Stimulated activated CD4-positive, alpha-beta T cell treated with anti-CD3 and anti-CD28 coated beads, TNF-alpha, amount 100 ng/mL, for 4 hours (primary cell): Measurements from ENCODE around the gene PTPRN2.
"Not testable (repeated sequence)": the region's sequence is repeated elsewhere in the genome, so short reads cannot be mapped to it uniquely, and the experiment has no call there.

Experiments
- DNase-seq, 3 experiments: peaks; one replicate each; pipeline ENCODE4 v3.0.0-alpha.2; 2020; ENCODE audit warnings: low read depth in 3 of 3

Gene PTPRN2

DNA sequence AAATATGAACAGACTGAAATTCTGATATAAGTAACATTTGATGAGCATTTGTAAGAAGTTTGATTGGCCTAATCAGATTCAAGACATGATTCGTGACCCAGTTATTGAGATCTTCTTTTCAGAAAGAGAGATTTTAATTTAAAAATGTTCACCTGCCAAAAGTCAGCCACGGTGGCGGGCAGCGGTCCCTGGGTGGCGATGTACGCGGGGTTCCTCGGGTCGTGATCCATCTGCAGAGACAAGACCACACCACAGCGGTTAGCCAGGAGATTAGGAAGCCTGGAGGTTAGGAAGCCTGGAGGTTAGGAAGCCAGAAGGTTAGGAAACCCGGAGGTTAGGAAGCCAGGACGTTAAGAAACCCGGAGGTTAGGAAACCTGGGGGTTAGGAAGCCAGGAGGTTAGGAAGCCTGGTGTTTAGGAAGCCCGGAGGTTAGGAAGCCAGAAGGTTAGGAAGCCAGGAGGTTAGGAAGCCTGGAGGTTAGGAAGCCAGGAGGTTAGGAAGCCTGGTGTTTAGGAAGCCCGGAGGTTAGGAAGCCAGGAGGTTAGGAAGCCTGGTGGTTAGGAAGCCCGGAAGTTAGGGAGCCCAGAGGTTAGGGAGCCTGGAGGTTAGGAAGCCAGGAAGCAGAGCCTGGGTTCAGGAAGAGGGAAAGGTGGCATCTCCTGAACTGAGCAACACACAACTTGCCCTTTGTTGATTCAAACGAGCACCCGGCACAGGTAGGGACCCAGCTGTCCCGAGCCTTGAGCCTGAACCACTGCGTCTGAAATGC, 992.4 kb downstream of the PTPRN2 start:
- DNase-seq: no peak

DNA sequence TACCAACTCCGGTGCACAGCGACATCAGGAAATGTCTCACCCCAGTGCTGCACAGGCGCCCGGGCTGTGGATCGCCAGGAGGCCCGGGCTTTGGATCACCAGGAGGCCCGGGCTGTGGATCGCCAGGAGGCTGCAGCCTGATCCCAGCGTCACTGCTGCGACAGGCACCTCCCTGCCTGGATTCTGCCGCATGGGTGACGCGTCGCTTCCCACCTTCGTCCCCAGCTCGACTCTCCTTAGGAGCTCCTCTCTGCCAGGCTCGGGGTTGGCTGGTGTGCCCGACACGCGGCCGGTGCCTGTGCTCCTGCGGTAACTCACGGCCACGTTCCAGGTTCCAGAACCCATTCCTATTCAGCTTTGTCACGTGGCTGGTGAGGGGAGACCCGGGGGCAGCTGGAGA, 993.3 kb downstream of the PTPRN2 start:
- no peak for DNase-seq

DNA sequence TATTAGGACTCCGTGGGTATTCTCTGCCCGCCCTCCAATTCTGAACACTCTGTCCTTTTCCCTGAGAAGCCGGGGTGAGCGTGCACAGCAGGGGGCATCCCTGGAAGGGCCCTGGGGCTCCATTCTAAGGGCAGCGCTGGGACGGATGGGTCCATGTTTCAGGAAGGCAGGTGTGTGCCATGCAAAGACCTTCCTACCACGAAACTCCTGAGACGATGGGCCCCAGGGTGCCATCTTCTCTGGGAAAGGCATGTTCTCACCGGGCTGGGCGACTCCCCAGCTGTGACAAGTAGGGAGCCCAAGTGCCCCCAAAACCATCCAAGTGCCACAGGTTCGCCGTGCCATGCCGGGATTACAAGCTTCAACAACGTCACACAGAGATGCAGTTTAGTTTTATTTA, 994.1 kb downstream of the PTPRN2 start:
- no peak for DNase-seq

DNA sequence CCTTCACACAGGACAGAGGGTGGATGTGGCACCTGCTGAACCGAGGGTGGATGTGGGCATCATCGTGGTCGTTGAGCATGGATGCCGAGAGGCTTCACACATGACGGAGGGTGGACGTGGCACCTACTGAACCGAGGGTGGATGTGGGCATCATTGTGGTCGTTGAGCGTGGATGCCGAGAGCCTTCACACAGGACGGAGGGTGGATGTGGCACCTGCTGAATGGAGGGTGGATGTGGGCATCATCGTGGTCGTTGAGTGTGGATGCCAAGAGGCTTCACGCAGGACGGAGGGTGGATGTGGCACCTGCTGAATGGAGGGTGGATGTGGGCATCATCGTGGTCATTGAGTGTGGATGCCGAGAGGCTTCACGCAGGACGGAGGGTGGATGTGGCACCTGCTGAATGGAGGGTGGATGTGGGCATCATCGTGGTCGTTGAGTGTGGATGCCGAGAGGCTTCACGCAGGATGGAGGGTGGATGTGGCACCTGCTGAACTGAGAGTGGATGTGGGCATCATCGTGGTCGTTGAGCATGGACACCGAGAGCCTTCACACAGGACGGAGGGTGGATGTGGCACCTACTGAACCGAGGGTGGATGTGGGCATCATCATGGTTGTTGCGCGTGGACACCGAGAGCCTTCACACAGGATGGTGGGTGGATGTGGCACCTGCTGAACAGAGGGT, 994.8 kb downstream of the PTPRN2 start:
- DNase-seq: not testable (repeated sequence)

DNA sequence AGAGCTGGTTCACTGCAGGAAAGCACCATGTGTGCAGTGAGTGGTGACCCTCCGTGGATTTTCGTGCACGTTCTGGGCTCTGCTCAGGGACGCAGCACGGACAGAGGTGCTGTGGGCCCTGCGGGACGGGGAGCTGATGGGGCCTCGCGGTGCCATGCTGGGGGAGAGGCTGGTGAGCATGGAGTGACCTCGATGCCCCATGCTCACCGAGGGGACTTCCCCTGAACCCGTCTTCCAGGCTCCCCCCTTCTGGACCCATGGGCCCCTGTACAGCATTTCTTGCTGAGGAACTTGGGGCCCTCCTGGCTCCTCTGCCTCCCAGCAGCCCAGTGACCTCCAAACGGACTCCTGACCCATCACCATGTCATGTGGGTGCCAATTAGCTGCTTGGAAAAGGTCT, 997.1 kb downstream of the PTPRN2 start:
- DNase-seq: no peak

DNA sequence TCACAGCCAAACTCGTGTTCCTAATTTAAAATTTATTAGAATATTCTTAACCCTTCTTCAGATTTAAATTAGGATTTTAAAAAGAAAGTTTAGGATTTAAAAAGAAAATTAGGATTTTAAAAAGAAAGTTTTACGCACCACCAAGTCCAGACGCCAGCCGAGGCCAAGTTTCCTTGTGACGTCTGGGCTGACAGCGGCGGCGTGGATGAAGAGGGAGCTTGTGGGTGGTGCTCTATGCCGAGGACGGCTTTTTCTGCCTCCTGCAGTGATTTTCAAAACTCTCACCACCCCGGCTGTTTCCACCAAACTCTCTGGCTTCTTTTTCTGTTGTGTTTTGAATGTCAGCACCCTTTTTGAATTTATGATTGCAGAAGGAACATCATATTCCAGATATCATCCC, 997.9 kb downstream of the PTPRN2 start:
- DNase-seq: no peak

DNA sequence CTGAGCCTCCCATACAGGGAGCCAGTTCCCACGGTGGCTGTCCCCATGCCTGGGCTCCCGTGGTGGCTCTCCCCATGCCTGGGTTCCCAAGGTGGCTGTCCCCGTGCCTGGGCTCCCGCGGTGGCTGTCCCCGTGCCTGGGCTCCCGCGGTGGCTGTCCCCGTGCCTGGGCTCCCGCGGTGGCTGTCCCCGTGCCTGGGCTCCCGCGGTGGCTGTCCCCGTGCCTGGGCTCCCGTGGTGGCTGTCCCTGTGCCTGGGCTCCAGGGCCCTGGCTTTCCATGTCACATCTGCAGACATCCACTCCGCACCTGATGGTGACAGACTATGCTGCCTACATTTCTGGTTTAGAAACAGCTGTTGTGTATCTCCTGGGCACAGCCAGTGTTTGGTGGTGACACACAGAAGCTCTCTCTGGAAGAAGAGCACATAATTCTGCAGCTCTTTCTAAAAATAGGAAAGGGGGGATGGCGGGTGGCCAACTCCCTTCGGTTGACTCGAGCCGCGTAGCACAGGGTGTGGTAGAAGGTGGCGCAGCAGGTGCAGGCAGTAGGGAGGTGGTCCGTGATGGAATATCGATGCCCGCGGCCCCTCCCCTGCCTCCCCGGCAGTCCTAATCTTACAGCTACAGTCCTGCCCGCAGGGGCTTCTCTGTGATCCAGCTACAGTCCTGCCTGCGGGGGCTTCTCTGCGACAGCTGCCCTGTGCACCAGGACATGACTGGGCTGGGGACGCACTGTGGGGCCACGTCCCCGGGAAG, 999.6 kb downstream of the PTPRN2 start:
- no peak for DNase-seq

DNA sequence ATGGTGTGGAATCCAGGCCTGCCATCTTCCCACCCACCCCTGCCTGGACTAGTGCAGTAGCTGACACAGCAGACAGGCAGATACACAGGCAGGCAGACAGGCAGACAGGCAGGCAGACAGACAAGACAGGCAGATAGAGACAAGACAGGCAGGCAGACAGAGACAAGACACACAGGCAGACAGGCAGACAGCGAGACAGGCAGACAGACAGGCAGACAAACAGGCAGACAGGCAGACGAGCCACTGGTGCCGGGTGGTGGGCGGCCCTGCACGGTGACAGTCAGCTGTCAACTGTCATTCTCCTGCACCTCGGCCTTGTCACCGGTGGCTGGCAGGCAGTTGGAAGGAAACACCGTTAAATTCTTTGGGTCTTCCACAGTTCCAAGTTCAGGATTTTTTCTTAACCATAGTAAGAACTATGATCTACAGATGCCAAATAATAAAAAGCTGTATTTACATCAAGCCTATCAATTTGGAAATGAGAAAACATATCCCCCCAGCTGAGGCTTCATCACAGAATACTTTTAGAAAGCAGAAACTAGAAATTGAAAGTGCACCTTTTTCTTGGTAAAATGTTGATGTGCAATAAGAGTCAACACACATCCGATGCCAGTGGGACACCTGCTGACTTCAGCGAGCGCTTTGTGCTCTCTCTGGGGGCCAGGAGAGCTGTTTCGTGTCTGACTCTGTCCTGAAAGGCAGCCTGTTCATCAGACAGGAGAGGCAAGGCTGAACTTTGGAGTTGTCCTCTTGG, 1000.4 kb downstream of the PTPRN2 start:
- DNase-seq: no peak

DNA sequence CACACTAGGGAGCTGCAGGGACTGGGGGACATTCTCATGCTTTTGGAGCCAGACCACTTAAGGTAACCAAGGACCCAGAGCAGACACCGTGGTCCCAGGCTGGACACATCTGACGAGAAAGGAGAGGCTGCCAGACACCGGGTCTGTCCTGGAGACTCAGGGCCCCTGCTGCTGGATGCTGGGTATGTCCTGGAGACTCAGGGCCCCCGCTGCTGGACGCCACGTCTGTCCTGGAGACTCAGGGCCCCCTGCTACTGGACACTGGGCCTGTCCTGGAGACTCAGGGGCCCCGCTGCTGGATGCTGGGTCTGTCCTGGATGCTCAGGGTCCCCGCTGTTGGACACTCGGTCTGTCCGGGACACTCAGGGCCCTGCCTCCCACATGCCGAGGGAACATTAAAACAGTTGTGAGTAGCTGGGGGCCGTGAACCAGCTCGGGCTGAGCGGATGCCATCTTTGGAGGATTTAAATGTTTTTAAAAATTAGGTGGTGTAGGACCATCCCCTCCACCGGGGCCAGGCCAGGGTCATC, 1001.1 kb downstream of the PTPRN2 start:
- DNase-seq: no peak

DNA sequence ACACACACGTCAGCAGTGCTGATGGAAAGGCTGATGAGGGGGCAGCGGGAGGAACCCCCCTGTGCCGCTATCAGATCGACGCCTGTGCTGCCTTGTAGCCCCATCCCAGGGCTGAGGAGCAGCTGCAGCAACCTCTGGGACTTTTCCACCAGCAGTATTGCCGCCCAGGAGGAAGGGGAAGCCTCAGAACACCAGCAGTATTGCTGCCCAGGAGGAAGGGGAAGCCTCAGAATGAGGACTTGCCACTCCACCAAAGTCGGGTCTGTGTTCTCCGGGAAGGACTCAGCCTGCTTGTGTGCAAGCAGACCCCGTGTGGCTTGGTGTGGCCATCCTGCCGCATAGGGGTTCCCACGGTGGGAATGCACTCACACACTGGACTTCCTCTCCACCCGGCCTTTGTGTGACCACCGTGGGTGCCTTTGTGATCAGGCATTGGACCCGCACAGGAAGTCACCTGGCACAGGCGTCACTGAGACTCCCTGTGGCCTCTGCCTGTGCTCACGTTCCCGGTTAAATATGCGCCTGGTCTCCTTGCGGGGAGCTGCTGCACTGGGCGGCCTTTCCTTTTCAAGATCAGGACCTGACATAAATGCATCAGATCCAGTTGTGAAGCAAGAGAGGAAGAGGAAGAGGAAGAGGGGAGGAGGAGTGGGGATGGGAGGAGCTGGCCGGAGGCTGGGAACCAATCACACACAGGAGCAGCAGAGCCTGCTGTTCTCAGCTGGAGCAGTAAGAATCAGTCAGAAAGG, 1002.3 kb downstream of the PTPRN2 start:
- no peak for DNase-seq

DNA sequence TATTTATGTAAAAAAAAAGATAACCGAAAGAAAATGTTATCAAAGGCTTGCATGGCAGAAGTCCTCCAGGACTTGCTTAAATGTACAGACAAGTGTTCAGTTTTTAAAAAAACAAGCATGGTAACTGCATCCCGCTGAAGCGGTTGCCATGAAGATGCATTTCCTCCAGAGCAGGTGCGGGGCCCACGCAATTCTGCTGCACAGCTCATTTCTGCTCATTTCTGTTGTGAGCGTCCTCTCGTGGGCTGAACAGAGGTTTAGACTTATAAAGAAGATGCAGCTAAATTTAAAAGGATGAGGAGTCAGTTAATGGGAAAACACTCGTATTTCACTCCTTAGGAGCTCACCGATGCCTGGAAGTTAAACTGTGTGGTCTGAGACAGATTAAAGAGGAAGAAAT, 1003.2 kb downstream of the PTPRN2 start:
- DNase-seq: no peak

DNA sequence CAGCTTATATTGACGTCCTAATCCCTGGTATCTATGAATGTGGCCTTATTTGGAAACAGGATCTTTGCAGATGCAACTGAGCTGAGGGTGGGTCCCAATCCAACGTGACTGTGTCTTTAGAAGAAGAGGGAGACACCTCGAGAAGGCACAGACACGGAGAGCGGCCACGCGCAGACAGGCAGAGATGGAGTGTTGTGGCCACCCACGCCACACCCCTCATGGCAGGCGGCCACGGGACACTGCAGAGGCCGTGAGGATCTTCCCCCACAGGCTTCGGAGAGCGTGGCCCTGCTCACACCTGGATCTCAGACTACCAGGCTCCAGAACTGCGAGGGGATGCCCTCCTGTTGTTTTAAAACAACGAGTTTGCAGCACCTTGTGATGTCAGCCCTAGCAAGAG, 1005.9 kb downstream of the PTPRN2 start:
- no peak for DNase-seq

DNA sequence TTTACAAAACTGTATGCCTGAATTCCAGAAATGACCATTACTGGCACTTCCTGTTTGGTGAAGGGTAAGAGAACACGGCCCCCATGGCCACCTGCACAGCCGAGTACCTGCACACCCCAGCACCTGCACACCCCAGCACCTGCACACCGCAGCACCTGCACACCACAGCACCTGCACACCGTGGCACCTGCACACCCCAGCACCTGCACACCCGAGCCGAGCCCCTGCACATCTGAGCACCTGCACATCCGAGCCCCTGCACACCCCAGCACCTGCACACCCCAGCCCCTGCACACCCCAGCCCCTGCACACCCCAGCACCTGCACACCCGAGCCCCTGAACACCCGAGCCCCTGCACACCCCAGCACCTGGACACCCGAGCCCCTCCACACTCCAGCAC, 1007.3 kb downstream of the PTPRN2 start:
- DNase-seq: no peak

DNA sequence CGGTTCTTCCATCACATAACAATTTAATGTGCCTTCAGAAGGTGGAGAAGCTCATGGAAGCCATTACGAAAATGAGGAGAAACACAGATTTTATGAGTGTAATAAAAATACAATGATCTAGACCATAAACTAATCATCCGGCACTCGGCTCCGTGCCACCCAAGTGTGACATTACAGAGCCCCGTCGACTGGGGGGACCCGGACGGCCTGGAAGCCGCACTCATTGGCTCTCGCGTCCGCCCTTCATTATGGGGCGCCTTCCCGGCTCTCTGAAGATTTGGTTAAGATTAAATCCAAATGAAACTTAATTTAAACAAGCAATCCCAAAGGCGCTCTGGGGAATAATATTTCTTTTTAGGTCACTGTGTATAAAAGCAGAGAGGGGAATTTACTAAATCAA, 1008.2 kb downstream of the PTPRN2 start:
- no peak for DNase-seq

DNA sequence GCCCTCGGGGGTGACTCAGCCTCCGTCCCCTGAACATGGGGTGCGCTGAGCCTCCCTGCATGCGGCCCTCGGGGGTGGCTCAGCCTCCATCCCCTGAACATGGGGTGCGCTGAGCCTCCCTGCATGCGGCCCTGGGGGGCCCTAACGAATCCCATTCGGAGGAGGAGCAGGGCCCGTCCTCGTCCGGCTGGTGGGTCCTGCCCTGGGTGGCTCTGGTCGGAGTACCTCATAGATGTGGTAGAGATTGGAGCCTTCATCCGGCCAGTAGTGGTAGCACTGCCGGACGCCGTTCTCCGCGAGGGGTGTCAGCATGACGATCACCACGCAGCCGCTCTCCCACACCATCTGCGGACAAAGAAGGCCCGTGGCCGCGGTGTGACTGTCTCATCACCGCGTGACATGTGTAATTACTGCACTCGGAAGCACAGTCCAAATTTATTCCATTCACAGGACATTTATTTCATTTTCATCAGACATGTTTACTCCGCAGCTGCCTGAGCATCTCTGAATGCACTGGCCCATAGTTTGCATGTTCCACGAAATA, 1009.8 kb downstream of the PTPRN2 start:
- no peak for DNase-seq

DNA sequence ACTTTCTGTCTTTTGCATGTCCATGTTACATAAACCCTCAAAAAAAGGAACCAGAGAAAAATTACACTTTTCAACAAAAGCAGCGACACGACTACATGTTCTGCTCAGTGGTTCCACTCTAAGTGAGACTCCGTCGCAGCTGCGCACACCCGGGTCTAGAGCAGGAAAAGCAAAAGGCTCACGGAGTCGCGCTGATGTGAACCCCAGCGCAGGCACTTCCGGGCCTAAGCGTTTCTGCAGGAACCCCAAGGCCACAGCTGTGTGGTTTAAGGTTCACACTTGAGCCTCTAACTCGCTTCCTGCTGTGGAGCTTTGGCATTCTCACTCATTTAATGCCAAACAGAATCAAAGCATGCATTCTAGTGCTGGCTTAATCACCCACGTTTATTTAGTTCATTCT, 1010.6 kb downstream of the PTPRN2 start:
- no peak for DNase-seq

DNA sequence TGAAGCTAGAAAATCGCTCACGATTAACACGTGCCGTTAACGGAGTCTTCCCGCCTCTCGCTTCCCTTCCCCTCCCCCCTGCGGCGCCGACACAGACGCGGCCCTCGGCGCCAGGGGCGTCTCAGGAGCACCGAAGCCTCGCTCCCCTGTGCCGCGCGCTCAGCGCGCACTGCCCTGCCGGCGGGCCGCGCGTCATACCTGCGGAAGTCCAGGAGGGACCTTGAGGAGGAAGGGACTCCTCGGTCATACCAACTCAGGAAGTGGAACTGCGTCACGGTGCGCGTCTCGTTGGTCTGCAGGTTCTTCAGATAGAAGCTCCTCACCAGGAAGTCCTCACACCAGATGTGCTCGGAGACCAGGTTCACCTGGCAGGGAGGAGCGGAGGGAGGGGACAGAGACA, 1011.2 kb downstream of the PTPRN2 start:
- peak in 2 of 3 experiments; percentile 26 to 31 for DNase-seq

DNA sequence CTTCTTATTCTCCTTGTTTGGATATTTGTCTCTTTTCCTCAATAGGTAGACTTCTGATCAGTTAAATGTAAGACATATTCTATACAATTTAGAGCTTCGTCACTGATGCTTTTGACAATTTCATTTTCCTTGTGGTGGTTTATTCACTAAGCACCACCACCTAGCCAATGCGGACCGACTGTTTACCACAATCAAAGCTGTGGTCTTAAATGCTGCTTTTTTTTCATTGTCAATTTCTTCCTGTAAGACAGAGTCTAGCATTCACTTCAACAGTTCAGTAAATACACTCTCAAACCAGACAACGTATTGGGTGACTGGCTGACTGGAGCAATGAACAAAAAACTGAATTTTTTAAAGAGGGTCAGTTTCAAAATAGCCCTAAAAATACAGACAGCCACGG, 1011.8 kb downstream of the PTPRN2 start:
- no peak for DNase-seq

DNA sequence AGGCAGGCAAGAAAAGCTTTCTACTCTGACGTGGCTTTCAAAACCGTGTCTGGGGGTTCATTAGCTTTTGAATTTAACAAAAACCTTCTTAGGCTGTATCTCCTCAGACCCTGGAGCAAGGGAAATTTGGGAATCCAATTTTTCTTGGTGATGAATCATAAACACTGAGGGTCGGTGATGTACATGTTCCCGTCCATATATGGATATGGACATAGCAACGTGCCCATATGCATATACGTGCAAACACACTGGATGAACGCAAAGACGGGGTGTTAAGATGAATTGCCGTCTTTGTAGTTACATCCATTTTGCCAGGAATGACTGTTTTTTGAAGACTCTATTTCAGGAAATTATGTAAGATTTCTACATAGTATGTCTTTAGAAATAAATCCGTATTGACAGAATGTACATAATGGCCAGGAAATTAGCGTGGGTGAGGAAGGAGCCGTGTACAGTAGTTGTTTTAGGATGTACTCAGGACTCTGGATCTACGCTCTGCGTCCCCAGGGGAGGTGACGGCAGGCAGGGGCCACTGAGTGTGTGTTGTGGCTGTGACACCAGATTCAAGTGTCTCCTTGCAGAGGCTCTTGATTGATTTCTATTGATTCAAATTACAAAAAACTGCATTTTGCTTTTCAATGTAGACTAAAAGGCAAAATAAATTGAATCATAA, 1012.6 kb downstream of the PTPRN2 start:
- no peak for DNase-seq

DNA sequence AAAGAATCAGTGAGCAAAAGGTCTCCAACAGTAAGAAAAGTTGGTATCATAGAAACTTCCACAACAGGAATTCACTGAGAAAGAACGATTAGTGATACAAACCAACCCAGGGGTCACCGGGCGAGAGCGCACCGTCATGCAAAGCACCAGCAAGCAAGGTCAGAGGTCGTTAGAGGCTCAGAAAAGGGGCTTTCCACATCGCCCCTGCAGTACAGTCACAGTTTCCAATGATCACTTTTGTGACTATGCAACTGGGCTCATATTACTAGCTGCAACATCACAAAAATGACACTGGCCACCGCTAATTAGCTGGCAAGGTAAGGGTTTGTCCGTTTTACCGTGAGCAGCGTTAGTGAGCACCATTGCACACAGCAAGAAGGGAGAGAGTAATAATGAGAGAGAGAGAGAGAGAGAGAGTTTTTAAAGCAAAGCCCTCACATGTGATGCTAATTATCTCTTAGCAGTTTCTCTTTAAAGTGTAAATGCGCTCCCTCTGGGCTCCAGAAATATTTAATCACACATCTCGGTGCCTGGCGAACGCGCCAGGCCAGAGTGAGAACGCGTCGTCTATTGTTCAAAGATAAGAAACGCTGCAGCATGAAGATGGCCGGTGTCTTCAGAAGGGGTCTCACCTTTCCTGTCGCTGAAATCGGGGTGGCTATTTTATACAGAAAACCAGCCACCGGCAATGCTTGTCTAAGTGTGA, 1013.4 kb downstream of the PTPRN2 start:
- DNase-seq: no peak
